Stomach (tissue), 9 donors: Measurements from ENCODE around the gene ASMTL. TPM values are rescaled to one million over a fixed set of nuclear protein-coding genes. Genes with fewer than 3 reads are reported as not detected.
"Not testable (repeated sequence)": the region's sequence is repeated elsewhere in the genome, so short reads cannot be mapped to it uniquely, and the experiment has no call there.

Source experiments
- DNase-seq, 2 donors: peaks; one replicate each; pipeline versions ENCODE4 v3.0.0 to v3.0.0-alpha.2; 2013 to 2019
- H3K27ac ChIP-seq, 5 donors: fragments of 200-600 bp in 4 of 5; sonication (generic) in 4 of 5; one replicate each; pipeline ENCODE4 v1.5.1; 2013 to 2019; ENCODE audit warnings: mild to moderate bottlenecking in 1 of 5, moderate library complexity in 1 of 5
- H3K27me3 ChIP-seq, 3 donors: fragments of 200-600 bp; sonication (generic); one replicate each; pipeline ENCODE4 v1.5.1; 2017 to 2019; ENCODE audit warnings: mixed run types in 1 of 3
- H3K36me3 ChIP-seq, 4 donors: fragments of 200-600 bp; sonication (generic); 1 replicate in 3 of 4; 2 replicates in 1 of 4; pipeline ENCODE4 v1.5.1; 2016 to 2019
- H3K4me1 ChIP-seq, 4 donors: fragments of 200-600 bp; sonication (generic); one replicate each; pipeline ENCODE4 v1.5.1; 2016 to 2019
- H3K4me3 ChIP-seq, 4 donors: fragments of 200-600 bp; sonication (generic) in 3 of 4; one replicate each; pipeline ENCODE4 v1.5.1; 2016 to 2019; ENCODE audit warnings: mild to moderate bottlenecking in 1 of 4
- H3K9me3 ChIP-seq, 4 donors: fragments of 200-600 bp; sonication (generic); one replicate each; pipeline ENCODE4 v1.5.1; 2016 to 2019
- CTCF ChIP-seq, 7 experiments: fragments of 450-650 bp in 4 of 7; fragments of 200-600 bp in 3 of 7; sonication (generic) in 3 of 7; IDR thresholded peaks; one replicate each; pipeline ENCODE4 v1.5.1; 2016 to 2019; ENCODE audit warnings: antibody characterized with exemption in 7 of 7, control low read depth in 2 of 7, mild to moderate bottlenecking in 1 of 7
- EP300 ChIP-seq: sonication (generic); formaldehyde crosslinking; IDR thresholded peaks from one replicate; pipeline ENCODE4 v1.6.1; 2017; ENCODE audit warnings: antibody characterized with exemption
- POLR2A ChIP-seq, 4 donors: fragments of 450-650 bp; IDR thresholded peaks; one replicate each; pipeline ENCODE4 v1.6.1; 2016; ENCODE audit warnings: antibody characterized with exemption in 4 of 4, control low read depth in 2 of 4, mild to moderate bottlenecking in 1 of 4, moderate library complexity in 1 of 4
- POLR2AphosphoS5 ChIP-seq, 3 donors: sonication (generic); formaldehyde crosslinking; IDR thresholded peaks; one replicate each; pipeline ENCODE4 v1.6.1; 2016; ENCODE audit warnings: antibody characterized with exemption in 3 of 3
- whole genome bisulfite sequencing, 5 donors: extraction: QIAGEN DNeasy Blood & Tissue Kit in 3 of 5; methylation state at CpG; one replicate each; pipeline versions ENCODE4 v1.1.5 to v1.1.7; 2013 to 2018; 5-methylcytosine and 5-hydroxymethylcytosine counted together
- intact Hi-C: fragments of 100-400 bp; cut with DNase I; formaldehyde crosslinking; loops from one replicate; pipeline ENCODE4 v1.15.1; 2023; ENCODE audit warnings: low total_unique reads
- polyA plus RNA-seq, 3 donors: library from polyadenylated mRNA; stranded (reverse); fragments of 200-250 nt; gene quantifications; one replicate each; pipeline ENCODE4 v1.2.3, GENCODE V29; 2013
- total RNA-seq, 5 donors: library from RNA; depleted of rRNA; stranded (reverse); fragments of >200 nt; gene quantifications; one replicate each; pipeline versions ENCODE4 v1.1.0 to v1.2.3, GENCODE V29; 2014 to 2016
- donor health status: healthy with polysubstance abuse.
- donor health status: Bipolar disorder and iron deficiency.
- donor health status: healthy.

ASMTL gene
- total and polyA plus RNA-seq, 8 donors: 5.8 to 45.8 (median 17.9) TPM

- intact Hi-C loops: no loop called here
- peaks cover 0 to 4% (median 0%) of the 10 kb centered on the region in 4 donors for H3K9me3 ChIP-seq
- H3K27me3 ChIP-seq: peaks cover 0 to 16% (median 0%) of the 10 kb centered on the region in 3 donors
- no peak overlapping the region for H3K4me3 ChIP-seq
- H3K36me3 ChIP-seq: no peaks in the 10 kb centered on the region
- TF ChIP-seq POLR2A (IDR thresholded peaks at IDR 0.05): no peak
- DNase-seq: no peak
- WGBS, 5 donors: 79 to 85% (median 83%) methylated on average over 5 of the region's 5 CpGs
- peak overlapping the region in 4 of 5 donors; percentile 33 to 58 (median 50) for H3K27ac ChIP-seq
- H3K4me1 ChIP-seq: peaks cover 0 to 7% (median 3%) of the 10 kb centered on the region in 4 donors
These were observed 33.5 kb upstream of the ASMTL start for GRCh38 chrX:1486177-1486576.

- no peak overlapping the region for H3K27ac ChIP-seq
- H3K36me3 ChIP-seq: no peaks in the 10 kb centered on the region
- no peak overlapping the region for H3K4me3 ChIP-seq
- peaks cover 0 to 18% (median 0%) of the 10 kb centered on the region in 3 donors for H3K27me3 ChIP-seq
- peaks cover 0 to 7% (median 4%) of the 10 kb centered on the region in 4 donors for H3K4me1 ChIP-seq
- intact Hi-C loops: no loop called here
- no peak for DNase-seq
- TF ChIP-seq POLR2AphosphoS5 (IDR thresholded peaks at IDR 0.05) (no peak), CTCF (IDR thresholded peaks at IDR 0.05) (no peak), EP300 (no peak), POLR2A (IDR thresholded peaks at IDR 0.05) (no peak)
- peaks cover 0 to 5% (median 2%) of the 10 kb centered on the region in 4 donors for H3K9me3 ChIP-seq
- 82 to 93% (median 90%) methylated on average over 9 of the region's 9 CpGs for WGBS, 5 donors
These were observed 32.3 kb upstream of the ASMTL start for GRCh38 chrX:1485033-1485432.

- Histone ChIP-seq H3K9me3 (peaks cover 0 to 9% (median 4%) of the 10 kb centered on the region in 4 donors), H3K27me3 (peaks cover 0 to 18% (median 0%) of the 10 kb centered on the region in 3 donors), H3K4me3 (no peak overlapping the region), H3K4me1 (peaks cover 0 to 7% (median 4%) of the 10 kb centered on the region in 4 donors), H3K27ac (no peak overlapping the region), H3K36me3 (no peaks in the 10 kb centered on the region)
- intact Hi-C loops: no loop called here
- TF ChIP-seq POLR2AphosphoS5 (IDR thresholded peaks at IDR 0.05): no peak
- TF ChIP-seq CTCF (IDR thresholded peaks at IDR 0.05): no peak
- no peak for TF ChIP-seq POLR2A (IDR thresholded peaks at IDR 0.05)
- no peak for TF ChIP-seq EP300
- WGBS, 5 donors: 75 to 86% (median 78%) methylated on average over 5 of the region's 5 CpGs
- no peak for DNase-seq
These were observed 31.9 kb upstream of the ASMTL start for GRCh38 chrX:1484638-1485019.

- WGBS, 5 donors: 73 to 83% (median 80%) methylated on average over 15 of the region's 15 CpGs
- Histone ChIP-seq H3K36me3 (no peaks in the 10 kb centered on the region), H3K4me1 (peaks cover 0 to 7% (median 4%) of the 10 kb centered on the region in 4 donors), H3K9me3 (peaks cover 0 to 10% (median 4%) of the 10 kb centered on the region in 4 donors), H3K27me3 (peaks cover 0 to 18% (median 0%) of the 10 kb centered on the region in 3 donors), H3K27ac (no peak overlapping the region), H3K4me3 (no peak overlapping the region)
- intact Hi-C loops: no loop called here
- TF ChIP-seq CTCF (IDR thresholded peaks at IDR 0.05) (no peak), EP300 (no peak), POLR2AphosphoS5 (IDR thresholded peaks at IDR 0.05) (no peak), POLR2A (IDR thresholded peaks at IDR 0.05) (no peak)
- no peak for DNase-seq
These were observed 31.3 kb upstream of the ASMTL start for GRCh38 chrX:1483843-1484637.

GRCh38 chrX:1482530-1482928, 29.8 kb upstream of the ASMTL start:
- DNase-seq, intact Hi-C loops, H3K4me1 ChIP-seq, H3K36me3 ChIP-seq, H3K4me3 ChIP-seq: not testable (repeated sequence)
- Histone ChIP-seq H3K27me3 (peaks cover 0 to 18% (median 0%) of the 10 kb centered on the region in 3 donors), H3K9me3 (peaks cover 0 to 10% (median 4%) of the 10 kb centered on the region in 4 donors), H3K27ac (peak overlapping the region in 4 of 5 donors; percentile 24 to 83 (median 64))
- WGBS, 5 donors: no CpG with 5 or more reads among the region's 2 CpGs
